ENCODE results near the gene RGL2.
"Not testable (repeated sequence)": the region's sequence is repeated elsewhere in the genome, so short reads cannot be mapped to it uniquely, and the experiment has no call there.

Gene RGL2

DNA sequence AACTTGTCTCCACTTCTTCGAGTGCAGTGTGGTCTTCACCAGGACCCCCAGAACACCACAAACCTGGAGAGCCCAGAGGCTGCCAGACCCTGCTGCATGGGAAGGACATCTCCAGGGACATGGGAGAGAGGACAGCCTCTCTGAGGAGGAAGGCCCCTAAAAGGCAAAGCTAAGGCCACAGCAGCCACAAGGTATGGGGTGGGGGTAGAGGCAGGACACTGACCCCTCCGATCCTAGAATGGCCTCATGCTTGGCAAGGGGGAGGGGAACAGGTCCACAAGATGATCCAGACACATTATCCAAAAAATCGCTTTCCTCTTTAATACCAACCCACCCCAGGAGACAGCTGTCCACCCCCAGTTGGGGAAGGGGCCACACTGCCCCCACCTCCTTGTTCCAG is 19.9 kb downstream of the RGL2 start:
- no peaks in the 10 kb centered on the region for H3K9me3 Mint-ChIP-seq
- H3K4me3 Mint-ChIP-seq, result peak overlapping the region in 1 of 3 experiments; percentile 12
- H3K36me3 Mint-ChIP-seq (ENCODE audit: low read depth), result peaks cover 41% of the 10 kb centered on the region
- TF ChIP-seq, protein P1, sequence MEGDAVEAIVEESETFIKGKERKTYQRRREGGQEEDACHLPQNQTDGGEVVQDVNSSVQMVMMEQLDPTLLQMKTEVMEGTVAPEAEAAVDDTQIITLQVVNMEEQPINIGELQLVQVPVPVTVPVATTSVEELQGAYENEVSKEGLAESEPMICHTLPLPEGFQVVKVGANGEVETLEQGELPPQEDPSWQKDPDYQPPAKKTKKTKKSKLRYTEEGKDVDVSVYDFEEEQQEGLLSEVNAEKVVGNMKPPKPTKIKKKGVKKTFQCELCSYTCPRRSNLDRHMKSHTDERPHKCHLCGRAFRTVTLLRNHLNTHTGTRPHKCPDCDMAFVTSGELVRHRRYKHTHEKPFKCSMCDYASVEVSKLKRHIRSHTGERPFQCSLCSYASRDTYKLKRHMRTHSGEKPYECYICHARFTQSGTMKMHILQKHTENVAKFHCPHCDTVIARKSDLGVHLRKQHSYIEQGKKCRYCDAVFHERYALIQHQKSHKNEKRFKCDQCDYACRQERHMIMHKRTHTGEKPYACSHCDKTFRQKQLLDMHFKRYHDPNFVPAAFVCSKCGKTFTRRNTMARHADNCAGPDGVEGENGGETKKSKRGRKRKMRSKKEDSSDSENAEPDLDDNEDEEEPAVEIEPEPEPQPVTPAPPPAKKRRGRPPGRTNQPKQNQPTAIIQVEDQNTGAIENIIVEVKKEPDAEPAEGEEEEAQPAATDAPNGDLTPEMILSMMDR (IDR thresholded peaks at IDR 0.05; ENCODE audit: unreplicated experiment in 3 of 3), result no peak
- no peaks in the 10 kb centered on the region for H3K27me3 Mint-ChIP-seq (ENCODE audit: low read depth)
- no peak overlapping the region for H3K27ac Mint-ChIP-seq
- H3K4me1 Mint-ChIP-seq, result peaks cover 26% of the 10 kb centered on the region

DNA sequence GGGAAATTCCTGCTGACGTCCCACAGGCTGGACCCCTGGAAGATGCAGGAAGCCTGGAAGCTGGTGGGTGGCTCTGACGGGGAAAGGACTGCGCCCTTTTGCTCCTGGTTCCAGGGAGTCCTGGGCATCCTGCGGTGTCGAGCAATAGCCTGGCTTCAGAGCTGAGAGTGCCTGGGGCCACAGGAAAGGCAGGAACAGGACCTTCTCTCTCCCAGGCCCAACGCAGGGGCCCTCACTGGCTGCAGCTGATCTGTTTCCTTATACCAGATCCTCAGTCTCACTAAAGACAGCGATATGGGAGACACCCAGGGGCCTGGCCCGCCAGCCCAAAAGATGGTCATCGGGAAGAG is 20.4 kb downstream of the RGL2 start:
- peaks cover 31% of the 10 kb centered on the region for H3K4me1 Mint-ChIP-seq
- H3K27me3 Mint-ChIP-seq (ENCODE audit: low read depth), result no peaks in the 10 kb centered on the region
- TF ChIP-seq, protein P1 (IDR thresholded peaks at IDR 0.05; ENCODE audit: unreplicated experiment in 3 of 3), result no peak
- no peak overlapping the region for H3K27ac Mint-ChIP-seq
- peak overlapping the region in 1 of 3 experiments; percentile 14 for H3K4me3 Mint-ChIP-seq
- H3K9me3 Mint-ChIP-seq, result no peaks in the 10 kb centered on the region
- peaks cover 45% of the 10 kb centered on the region for H3K36me3 Mint-ChIP-seq (ENCODE audit: low read depth)

DNA sequence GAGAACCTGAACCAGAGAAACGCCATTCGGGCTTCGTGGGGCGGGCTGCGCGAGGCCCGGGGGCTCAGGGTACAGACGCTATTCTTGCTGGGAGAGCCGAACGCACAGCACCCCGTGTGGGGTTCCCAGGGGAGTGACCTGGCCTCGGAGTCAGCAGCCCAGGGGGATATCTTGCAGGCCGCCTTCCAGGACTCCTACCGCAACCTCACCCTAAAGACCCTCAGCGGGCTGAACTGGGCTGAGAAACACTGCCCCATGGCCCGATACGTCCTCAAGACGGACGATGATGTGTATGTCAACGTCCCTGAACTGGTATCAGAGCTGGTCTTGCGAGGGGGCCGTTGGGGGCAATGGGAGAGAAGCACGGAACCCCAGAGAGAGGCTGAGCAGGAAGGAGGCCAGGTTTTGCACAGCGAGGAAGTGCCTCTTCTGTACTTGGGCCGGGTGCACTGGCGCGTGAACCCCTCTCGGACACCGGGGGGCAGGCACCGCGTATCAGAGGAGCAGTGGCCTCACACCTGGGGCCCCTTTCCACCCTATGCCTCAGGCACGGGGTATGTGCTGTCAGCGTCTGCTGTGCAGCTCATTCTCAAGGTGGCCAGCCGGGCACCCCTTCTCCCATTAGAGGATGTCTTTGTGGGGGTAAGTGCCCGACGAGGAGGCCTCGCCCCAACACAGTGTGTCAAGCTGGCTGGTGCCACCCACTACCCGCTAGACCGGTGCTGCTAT is 20.9 kb downstream of the RGL2 start:
- TF ChIP-seq, protein P1 (IDR thresholded peaks at IDR 0.05; ENCODE audit: unreplicated experiment in 3 of 3), result no peak
- Mint-ChIP-seq H3K4me3 (peak overlapping the region; percentile 83 to 91 (median 87)), H3K27ac (peak overlapping the region; percentile 65 to 93 (median 91)), H3K27me3 (ENCODE audit: low read depth) (no peaks in the 10 kb centered on the region), H3K4me1 (peaks cover 36% of the 10 kb centered on the region), H3K36me3 (ENCODE audit: low read depth) (peaks cover 45% of the 10 kb centered on the region), H3K9me3 (no peaks in the 10 kb centered on the region)

DNA sequence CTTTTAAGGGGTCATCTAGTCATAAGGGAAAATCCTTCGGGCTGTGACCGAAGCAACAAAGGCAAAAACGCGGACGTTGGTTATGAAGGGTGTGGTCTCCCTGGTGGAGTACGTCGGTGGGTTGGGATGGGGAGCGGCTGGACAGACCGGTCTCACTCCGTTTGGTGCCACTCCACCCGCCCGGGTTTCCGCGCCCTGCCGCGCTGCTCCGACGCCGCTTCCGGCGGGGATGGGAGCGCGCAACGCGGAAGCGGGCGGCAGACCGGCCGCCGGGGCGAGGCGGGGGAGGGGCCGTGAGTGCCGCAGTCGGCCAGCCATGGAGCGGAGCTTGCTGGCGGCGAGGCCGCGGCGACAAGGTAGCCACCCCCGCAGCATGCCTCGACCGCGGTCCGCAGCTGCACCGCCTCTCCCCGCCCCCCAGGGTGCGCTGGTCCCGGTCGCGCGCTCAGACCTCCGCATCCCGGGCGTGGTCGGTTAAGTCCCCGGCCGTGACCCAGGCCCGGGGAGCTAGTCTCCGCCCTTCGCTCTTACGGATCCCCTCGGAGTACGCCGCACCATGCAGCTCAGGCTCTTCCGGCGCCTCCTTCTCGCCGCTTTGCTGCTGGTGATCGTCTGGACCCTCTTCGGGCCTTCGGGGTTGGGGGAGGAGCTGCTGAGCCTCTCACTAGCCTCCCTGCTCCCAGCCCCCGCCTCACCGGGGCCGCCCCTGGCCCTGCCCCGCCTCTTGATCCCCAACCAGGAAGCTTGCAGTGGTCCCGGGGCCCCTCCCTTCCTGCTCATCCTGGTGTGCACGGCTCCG is 21.7 kb downstream of the RGL2 start, which contains the start of gene B3GALT4:
Gene B3GALT4, plus strand, starts transcription at position 260 of the 799 bp plus-strand sequence. Its CDS starts 297 bp downstream, at position 557.
- TF ChIP-seq, protein P1 (IDR thresholded peaks at IDR 0.05; ENCODE audit: unreplicated experiment in 3 of 3), result peak; percentile 53 to 66 (median 59)
- peak within 1 kb of the TSS; percentile 65 to 93 (median 91) for H3K27ac Mint-ChIP-seq
- H3K4me1 Mint-ChIP-seq, result peaks cover 43% of the 10 kb centered on the region
- no peaks in the 10 kb centered on the region for H3K9me3 Mint-ChIP-seq
- H3K36me3 Mint-ChIP-seq (ENCODE audit: low read depth), result peaks cover 45% of the 10 kb centered on the region
- no peaks in the 10 kb centered on the region for H3K27me3 Mint-ChIP-seq (ENCODE audit: low read depth)
- peak within 1 kb of the TSS; percentile 86 to 91 (median 87) for H3K4me3 Mint-ChIP-seq

DNA sequence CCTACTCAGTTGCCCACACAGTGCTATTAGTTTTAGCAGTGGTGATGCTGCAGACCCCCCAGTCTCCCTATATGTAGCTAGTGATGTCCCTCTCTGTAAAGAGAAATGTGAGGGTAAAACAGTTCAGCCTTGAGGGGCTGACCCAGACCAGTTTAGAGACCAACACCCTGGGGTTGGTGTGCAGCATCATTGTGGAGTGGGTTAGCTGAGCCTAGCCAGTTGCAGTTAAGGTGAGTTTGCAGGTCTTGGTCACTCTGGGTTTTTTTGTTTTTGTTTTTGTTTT is 22.2 kb downstream of the RGL2 start:
- Mint-ChIP-seq H3K27ac (peak overlapping the region; percentile 42 to 88 (median 80)), H3K9me3 (no peaks in the 10 kb centered on the region)
- TF ChIP-seq, protein P1 (IDR thresholded peaks at IDR 0.05; ENCODE audit: unreplicated experiment in 3 of 3), result no peak

DNA sequence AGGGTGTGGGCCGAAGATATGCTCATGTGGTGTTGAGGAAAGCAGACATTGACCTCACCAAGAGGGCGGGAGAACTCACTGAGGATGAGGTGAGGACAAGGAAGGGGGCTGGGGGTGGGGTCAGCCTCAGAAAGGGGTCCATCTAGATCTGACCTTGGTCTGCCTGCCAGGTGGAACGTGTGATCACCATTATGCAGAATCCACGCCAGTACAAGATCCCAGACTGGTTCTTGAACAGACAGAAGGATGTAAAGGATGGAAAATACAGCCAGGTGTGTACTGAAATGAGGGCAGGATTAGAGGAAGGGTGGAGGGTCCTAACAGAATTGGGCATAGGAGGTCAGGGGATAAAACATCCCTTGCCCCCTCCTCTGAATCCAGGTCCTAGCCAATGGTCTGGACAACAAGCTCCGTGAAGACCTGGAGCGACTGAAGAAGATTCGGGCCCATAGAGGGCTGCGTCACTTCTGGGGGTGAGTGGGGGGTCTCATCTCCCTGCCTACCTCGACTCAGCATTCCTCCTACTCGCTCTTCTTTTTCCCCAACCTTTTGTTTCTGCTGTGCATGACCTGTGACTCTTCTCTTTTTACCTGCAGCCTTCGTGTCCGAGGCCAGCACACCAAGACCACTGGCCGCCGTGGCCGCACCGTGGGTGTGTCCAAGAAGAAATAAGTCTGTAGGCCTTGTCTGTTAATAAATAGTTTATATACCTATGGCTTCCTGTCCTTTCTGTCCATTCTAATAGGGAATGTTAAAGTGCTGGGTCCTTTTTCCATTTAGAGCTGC is 22.8 kb downstream of the RGL2 start:
- H3K4me3 Mint-ChIP-seq, result peak overlapping the region; percentile 86 to 88 (median 87)
- H3K4me1 Mint-ChIP-seq, result peaks cover 49% of the 10 kb centered on the region
- peaks cover 38% of the 10 kb centered on the region for H3K36me3 Mint-ChIP-seq (ENCODE audit: low read depth)
- not testable (repeated sequence) for H3K27me3 Mint-ChIP-seq (ENCODE audit: low read depth); H3K9me3 Mint-ChIP-seq
- peak overlapping the region; percentile 42 to 88 (median 80) for H3K27ac Mint-ChIP-seq

More for the DNA sequence above, 22.2 kb downstream of the RGL2 start:
- Mint-ChIP-seq H3K4me3 (peak overlapping the region; percentile 86 to 88 (median 87)), H3K36me3 (ENCODE audit: low read depth) (peaks cover 42% of the 10 kb centered on the region), H3K4me1 (peaks cover 48% of the 10 kb centered on the region), H3K27me3 (ENCODE audit: low read depth) (no peaks in the 10 kb centered on the region)
